ENCODE measurements around the gene CPO. TPM values are rescaled to one million over a fixed set of nuclear protein-coding genes. Genes with fewer than 3 reads are reported as not detected.
A peak's percentile ranks its signal among the peaks of the same experiment; 100 is the strongest.

Gene CPO
- total RNA-seq, 2 donors from 2014 or later = 2.5 TPM; not detected in 1

- DNase-seq (ENCODE audit: low spot score) = no peak
- Histone ChIP-seq H3K36me3 (no peaks in the 10 kb centered on the region), H3K4me3 (no peak overlapping the region), H3K9me3 (no peaks in the 10 kb centered on the region), H3K4me1 (replicated peaks) (no peaks in the 10 kb centered on the region), H3K27me3 (replicated peaks; ENCODE audit: insufficient read depth) (no peaks in the 10 kb centered on the region), H3K27ac (no peak overlapping the region)
- 53% methylated on average over 3 of the region's 3 CpGs for WGBS
- TF ChIP-seq POLR2AphosphoS5 (IDR thresholded peaks at IDR 0.05) = no peak
- TF ChIP-seq, protein P1, sequence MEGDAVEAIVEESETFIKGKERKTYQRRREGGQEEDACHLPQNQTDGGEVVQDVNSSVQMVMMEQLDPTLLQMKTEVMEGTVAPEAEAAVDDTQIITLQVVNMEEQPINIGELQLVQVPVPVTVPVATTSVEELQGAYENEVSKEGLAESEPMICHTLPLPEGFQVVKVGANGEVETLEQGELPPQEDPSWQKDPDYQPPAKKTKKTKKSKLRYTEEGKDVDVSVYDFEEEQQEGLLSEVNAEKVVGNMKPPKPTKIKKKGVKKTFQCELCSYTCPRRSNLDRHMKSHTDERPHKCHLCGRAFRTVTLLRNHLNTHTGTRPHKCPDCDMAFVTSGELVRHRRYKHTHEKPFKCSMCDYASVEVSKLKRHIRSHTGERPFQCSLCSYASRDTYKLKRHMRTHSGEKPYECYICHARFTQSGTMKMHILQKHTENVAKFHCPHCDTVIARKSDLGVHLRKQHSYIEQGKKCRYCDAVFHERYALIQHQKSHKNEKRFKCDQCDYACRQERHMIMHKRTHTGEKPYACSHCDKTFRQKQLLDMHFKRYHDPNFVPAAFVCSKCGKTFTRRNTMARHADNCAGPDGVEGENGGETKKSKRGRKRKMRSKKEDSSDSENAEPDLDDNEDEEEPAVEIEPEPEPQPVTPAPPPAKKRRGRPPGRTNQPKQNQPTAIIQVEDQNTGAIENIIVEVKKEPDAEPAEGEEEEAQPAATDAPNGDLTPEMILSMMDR (IDR thresholded peaks at IDR 0.05) = no peak
- no peak for TF ChIP-seq POLR2A (IDR thresholded peaks at IDR 0.05)
- intact Hi-C loops (cut with DNase I) = no loop called here
Measured at GRCh38 chr2:206958261-206958660, 18.9 kb downstream of the CPO start.

DNA sequence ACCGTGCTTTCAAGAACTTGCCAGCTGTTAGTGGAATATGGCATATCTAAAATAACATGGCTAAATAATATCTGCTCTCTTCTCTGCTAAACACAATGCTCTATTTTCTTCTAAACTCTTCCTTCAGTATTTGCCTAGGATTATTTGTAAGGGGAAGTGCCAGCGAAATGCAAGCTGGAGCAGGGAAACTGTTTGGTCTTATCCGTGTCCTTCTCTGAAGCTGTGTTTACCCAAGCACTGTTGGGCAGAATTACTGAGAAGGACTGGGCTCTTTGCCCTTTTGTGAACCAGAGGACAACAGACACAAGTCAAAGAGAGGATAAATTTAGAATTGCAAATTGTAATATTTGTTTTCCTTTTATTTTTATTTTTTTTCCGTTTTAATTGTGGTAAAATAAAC, 23.6 kb downstream of the CPO start:
- Histone ChIP-seq H3K36me3 (no peaks in the 10 kb centered on the region), H3K27me3 (replicated peaks; ENCODE audit: insufficient read depth) (no peaks in the 10 kb centered on the region), H3K27ac (peak overlapping the region in 1 of 2 donors; percentile 21), H3K4me1 (replicated peaks) (no peaks in the 10 kb centered on the region), H3K9me3 (no peaks in the 10 kb centered on the region), H3K4me3 (no peak overlapping the region)
- intact Hi-C loops (cut with DNase I) = no loop called here
- peak; percentile 49 for DNase-seq (ENCODE audit: low spot score)
- 37% methylated on average over 4 of the region's 4 CpGs for WGBS
- no peak for TF ChIP-seq POLR2AphosphoS5 (IDR thresholded peaks at IDR 0.05)
- TF ChIP-seq, protein P1 (IDR thresholded peaks at IDR 0.05) = no peak
- TF ChIP-seq POLR2A (IDR thresholded peaks at IDR 0.05) = no peak

GRCh38 chr2:206968134-206969086, 29.1 kb downstream of the CPO start:
- intact Hi-C loops (cut with DNase I) = no loop called here
- DNase-seq (ENCODE audit: low spot score) = no peak
- Histone ChIP-seq H3K27ac (no peak overlapping the region), H3K4me3 (no peak overlapping the region), H3K27me3 (replicated peaks; ENCODE audit: insufficient read depth) (no peaks in the 10 kb centered on the region), H3K36me3 (no peaks in the 10 kb centered on the region), H3K4me1 (replicated peaks) (no peaks in the 10 kb centered on the region), H3K9me3 (no peaks in the 10 kb centered on the region)
- WGBS = 78% methylated on average over 7 of the region's 7 CpGs
- TF ChIP-seq, protein P1 (IDR thresholded peaks at IDR 0.05) = no peak
- TF ChIP-seq POLR2AphosphoS5 (IDR thresholded peaks at IDR 0.05) (no peak), POLR2A (IDR thresholded peaks at IDR 0.05) (no peak)

GRCh38 chr2:206969192-206969591, 29.9 kb downstream of the CPO start:
- no peaks in the 10 kb centered on the region for H3K27me3 ChIP-seq (replicated peaks; ENCODE audit: insufficient read depth)
- no peak overlapping the region for H3K4me3 ChIP-seq
- H3K9me3 ChIP-seq = no peaks in the 10 kb centered on the region
- no peaks in the 10 kb centered on the region for H3K36me3 ChIP-seq
- no peak for DNase-seq (ENCODE audit: low spot score)
- TF ChIP-seq, protein P1 (IDR thresholded peaks at IDR 0.05) = no peak
- no peak for TF ChIP-seq POLR2A (IDR thresholded peaks at IDR 0.05)
- TF ChIP-seq POLR2AphosphoS5 (IDR thresholded peaks at IDR 0.05) = no peak
- intact Hi-C loops (cut with DNase I) = no loop called here
- H3K27ac ChIP-seq = no peak overlapping the region
- WGBS = 92% methylated on average over 6 of the region's 6 CpGs
- H3K4me1 ChIP-seq (replicated peaks) = no peaks in the 10 kb centered on the region

Data from prostate gland (tissue), 2 donors.